IMR-90 (cell line): ENCODE measurements around the gene WDR89. TPM values are rescaled to one million over a fixed set of nuclear protein-coding genes. Genes with fewer than 3 reads are reported as not detected.

ENCODE experiments used
- ATAC-seq: fragments of 200-7000 bp; cut with Tn5 transposase; 2 replicates; pipeline ENCODE4 v1.9.1; 2020; ENCODE audit warnings: low read depth, mild to moderate bottlenecking, moderate library complexity
- BruUV-seq: library from RNA; stranded (reverse); fragments of 400-500 nt; replicated peaks from 2 replicates; lab custom pipeline; 2021; lab: Mats Ljungman, UMichigan
- CTCF ChIA-PET: fragments of 300-600 bp; formaldehyde crosslinking; extraction: SDS; loops from one replicate; lab custom pipeline; 2021; ENCODE audit warnings: antibody characterized with exemption; lab: Yijun Ruan, JAX
- POLR2A ChIA-PET: fragments of 300-600 bp; sonication (Branson Sonifier 250); formaldehyde crosslinking; loops from one replicate; lab custom pipeline; 2022; ENCODE audit warnings: antibody characterized with exemption; ENCODE audit not compliant: unreplicated experiment; lab: Charles Lee
- DNase-seq: peaks from one replicate; pipeline ENCODE4 v3.0.0; 2013
- H2AFZ ChIP-seq: replicated peaks from 2 replicates; pipeline ENCODE3; 2013; ENCODE audit warnings: low read length, mild to moderate bottlenecking; ENCODE audit not compliant: poor library complexity
- H2AK5ac ChIP-seq: 2 replicates; pipeline ENCODE4 v1.6.1; 2013; ENCODE audit warnings: low read depth, low read length, inconsistent platforms
- H2AK9ac ChIP-seq: replicated peaks from 2 replicates; pipeline ENCODE3; 2013; ENCODE audit warnings: mild to moderate bottlenecking, low read depth, low read length, moderate library complexity; ENCODE audit not compliant: poor library complexity
- H2BK120ac ChIP-seq: 2 replicates; pipeline ENCODE4 v1.6.1; 2013; ENCODE audit warnings: low read depth, low read length, inconsistent platforms
- H2BK15ac ChIP-seq: 3 replicates; pipeline ENCODE4 v1.6.1; 2013; ENCODE audit warnings: low read depth, low read length, inconsistent platforms
- H2BK20ac ChIP-seq: 2 replicates; pipeline ENCODE4 v1.6.1; 2013; ENCODE audit warnings: low read depth, mild to moderate bottlenecking, inconsistent platforms, low read length, moderate library complexity
- H2BK5ac ChIP-seq: 2 replicates; pipeline ENCODE4 v1.6.1; 2013; ENCODE audit warnings: mild to moderate bottlenecking, low read depth, low read length, inconsistent platforms; ENCODE audit not compliant: poor library complexity, severe bottlenecking
- H3K14ac ChIP-seq: replicated peaks from 2 replicates; pipeline ENCODE4 v1.6.1; 2013; ENCODE audit warnings: low read depth, low read length, inconsistent platforms
- H3K18ac ChIP-seq: 2 replicates; pipeline ENCODE4 v1.6.1; 2013; ENCODE audit warnings: low read depth, low read length, control low read depth
- H3K23ac ChIP-seq: 2 replicates; pipeline ENCODE4 v1.6.1; 2013; ENCODE audit warnings: low read depth, low read length, inconsistent platforms
- H3K27ac ChIP-seq: 2 replicates; pipeline ENCODE4 v1.5.1; 2013; ENCODE audit warnings: mild to moderate bottlenecking, control low read depth, low read length; ENCODE audit not compliant: insufficient read depth
- H3K27me3 ChIP-seq: 2 replicates; pipeline ENCODE4 v1.6.1; 2013; ENCODE audit warnings: low read length; ENCODE audit not compliant: control insufficient read depth, insufficient read depth
- H3K36me3 ChIP-seq: 2 replicates; pipeline ENCODE4 v1.6.1; 2013; ENCODE audit warnings: low read length, mixed read lengths; ENCODE audit not compliant: control insufficient read depth, insufficient read depth
- H3K4ac ChIP-seq: 2 replicates; pipeline ENCODE4 v1.6.1; 2013; ENCODE audit warnings: low read depth, low read length, inconsistent platforms
- H3K4me1 ChIP-seq: 2 replicates; pipeline ENCODE4 v1.6.1; 2013; ENCODE audit warnings: low read length, mixed read lengths; ENCODE audit not compliant: control insufficient read depth, insufficient read depth
- H3K4me2 ChIP-seq: 2 replicates; pipeline ENCODE4 v1.6.1; 2013; ENCODE audit warnings: low read depth, mild to moderate bottlenecking, control low read depth, low read length, moderate library complexity
- H3K4me3 ChIP-seq: 2 replicates; pipeline ENCODE4 v1.5.1; 2013; ENCODE audit warnings: low read depth, mild to moderate bottlenecking, control low read depth, low read length, moderate library complexity; ENCODE audit not compliant: insufficient read depth
- H3K56ac ChIP-seq: 2 replicates; pipeline ENCODE4 v1.6.1; 2013; ENCODE audit warnings: low read length, inconsistent platforms; ENCODE audit not compliant: insufficient read depth; ENCODE audit errors: extremely low read depth
- H3K79me1 ChIP-seq, 2 experiments: 2 replicates each; pipeline ENCODE4 v1.6.1; 2013; ENCODE audit warnings: low read length in 2 of 2, inconsistent platforms in 1 of 2, low read depth in 1 of 2
- H3K9ac ChIP-seq: 2 replicates; pipeline ENCODE4 v1.6.1; 2013; ENCODE audit warnings: low read depth, low read length, control low read depth
- H3K9me1 ChIP-seq: 2 replicates; pipeline ENCODE4 v1.6.1; 2013; ENCODE audit warnings: low read length, inconsistent platforms; ENCODE audit not compliant: insufficient read depth
- H3K9me3 ChIP-seq: 2 replicates; pipeline ENCODE4 v1.6.1; 2013; ENCODE audit warnings: low read length; ENCODE audit not compliant: control insufficient read depth, insufficient read depth
- H4K20me1 ChIP-seq: 2 replicates; pipeline ENCODE4 v1.6.1; 2013; ENCODE audit warnings: low read length, inconsistent platforms; ENCODE audit not compliant: insufficient read depth
- H4K5ac ChIP-seq: 2 replicates; pipeline ENCODE4 v1.6.1; 2013; ENCODE audit warnings: mild to moderate bottlenecking, low read depth, low read length, control low read depth
- H4K8ac ChIP-seq, 2 experiments: 2 replicates each; pipeline ENCODE4 v1.6.1; 2013; ENCODE audit warnings: low read depth in 2 of 2, low read length in 2 of 2, control low read depth in 1 of 2, inconsistent platforms in 1 of 2
- H4K91ac ChIP-seq: 2 replicates; pipeline ENCODE4 v1.6.1; 2013; ENCODE audit warnings: low read depth, low read length, inconsistent platforms; ENCODE audit not compliant: insufficient read depth
- BHLHE40 ChIP-seq: fragments of 150-350 bp; IDR thresholded peaks from 2 replicates; pipeline ENCODE4 v1.6.1; 2016; ENCODE audit warnings: mild to moderate bottlenecking, low read depth, low read length
- CEBPB ChIP-seq: IDR thresholded peaks from 2 replicates; pipeline ENCODE4 v1.6.1; 2012; ENCODE audit warnings: low read depth, low read length, improper control_type of control experiment
- CHD1 ChIP-seq: IDR thresholded peaks from 2 replicates; pipeline ENCODE4 v1.6.1; 2012; ENCODE audit warnings: low read depth, low read length, improper control_type of control experiment
- ELK1 ChIP-seq: fragments of 150-350 bp; IDR thresholded peaks from 2 replicates; pipeline ENCODE4 v1.6.1; 2016; ENCODE audit warnings: low read depth, mild to moderate bottlenecking, low read length, moderate library complexity, borderline replicate concordance
- FOS ChIP-seq: fragments of 150-350 bp; IDR thresholded peaks from 2 replicates; pipeline ENCODE4 v1.6.1; 2016; ENCODE audit warnings: low read depth, low read length
- MAFK ChIP-seq: IDR thresholded peaks from 2 replicates; pipeline ENCODE4 v1.6.1; 2012; ENCODE audit warnings: low read depth, low read length, improper control_type of control experiment
- MAZ ChIP-seq: IDR thresholded peaks from 2 replicates; pipeline ENCODE4 v1.6.1; 2012; ENCODE audit warnings: low read depth, mild to moderate bottlenecking, low read length, improper control_type of control experiment, moderate library complexity, borderline replicate concordance
- MXI1 ChIP-seq: IDR thresholded peaks from 2 replicates; pipeline ENCODE4 v1.6.1; 2012; ENCODE audit warnings: low read depth, mild to moderate bottlenecking, low read length, moderate library complexity, borderline replicate concordance
- POLR2A ChIP-seq: IDR thresholded peaks from 2 replicates; pipeline ENCODE4 v1.6.1; 2012; ENCODE audit warnings: mild to moderate bottlenecking, low read depth, low read length
- RAD21 ChIP-seq: IDR thresholded peaks from 2 replicates; pipeline ENCODE4 v1.6.1; 2012; ENCODE audit warnings: low read length, improper control_type of control experiment
- SMC3 ChIP-seq: fragments of 150-350 bp; IDR thresholded peaks from 2 replicates; pipeline ENCODE4 v1.6.1; 2016; ENCODE audit warnings: low read depth, mild to moderate bottlenecking, antibody characterized with exemption, low read length, moderate library complexity
- USF2 ChIP-seq: fragments of 150-350 bp; IDR thresholded peaks from 2 replicates; pipeline ENCODE4 v1.6.1; 2017; ENCODE audit warnings: mild to moderate bottlenecking, antibody characterized with exemption, low read length, low read depth
- WGBS, 2 experiments: methylation state at CpG; one replicate each; pipeline versions ENCODE4 v1.1.5 to v1.1.7; 2013; ENCODE audit warnings: missing lambda C conversion rate in 2 of 2; ENCODE audit not compliant: insufficient read length in 1 of 2; ENCODE audit errors: extremely low coverage in 2 of 2; 5-methylcytosine and 5-hydroxymethylcytosine counted together
- dilution Hi-C: fragments of 300-500 bp; cut with HindIII; formaldehyde crosslinking; loops from one replicate; pipeline ENCODE4 v1.14.3; 2018; ENCODE audit warnings: low sequenced_read_pairs; ENCODE audit not compliant: unreplicated experiment
- in situ Hi-C: fragments of 300-500 bp; cut with MboI; formaldehyde crosslinking; loops from 3 replicates; pipeline ENCODE4 v1.14.3; 2019; ENCODE audit warnings: low sequenced_read_pairs, inconsistent platforms, mixed read lengths
- intact Hi-C: fragments of 100-400 bp; cut with micrococcal nuclease; formaldehyde crosslinking; loops from 2 replicates; pipeline ENCODE4 v1.10.0; 2022
- polyA plus RNA-seq, 3 experiments: library from polyadenylated mRNA; depleted of rRNA; stranded (reverse); fragments of >200 nt; gene quantifications; 2 replicates each; pipeline ENCODE4 v1.2.3, GENCODE V29; 2012; ENCODE audit warnings: low replicate concordance in 1 of 3
- total RNA-seq: library from RNA; depleted of rRNA; stranded (reverse); fragments of >200 nt; gene quantifications from 2 replicates; pipeline ENCODE4 v1.2.3, GENCODE V29; 2012
- TF ChIP-seq, protein P1 (sequence below): conservative IDR thresholded peaks from 2 replicates; pipeline ENCODE4 v1.5.1; 2012; ENCODE audit warnings: mild to moderate bottlenecking, low read depth, low read length, improper control_type of control experiment

WDR89 gene
- total and polyA plus RNA-seq, 2 of the 4 experiments (the other 2 are of a cell fraction): 4.3 to 10.2 TPM

GRCh38 chr14:63604626-63605025 lies 37.0 kb downstream of the WDR89 start:
- dilution Hi-C loops (no loop called here), in situ Hi-C loops (no loop called here), intact Hi-C loops (no loop called here)
- H2BK5ac ChIP-seq: no peak overlapping the region
- no peak overlapping the region; a peak in 1 of 4 replicates for H4K8ac ChIP-seq
- no peak overlapping the region for H3K18ac ChIP-seq
- H2AK5ac ChIP-seq: no peak overlapping the region
- H2BK120ac ChIP-seq: no peak overlapping the region
- H3K9me1 ChIP-seq: no peaks in the 10 kb centered on the region
- no peak for TF ChIP-seq POLR2A
- TF ChIP-seq SMC3: no peak
- TF ChIP-seq FOS: no peak
- no peak for TF ChIP-seq CHD1
- TF ChIP-seq ELK1: no peak
- no peak for TF ChIP-seq MXI1
- TF ChIP-seq RAD21: no peak
- TF ChIP-seq CEBPB: no peak
- no peak for TF ChIP-seq BHLHE40
- TF ChIP-seq, protein P1, sequence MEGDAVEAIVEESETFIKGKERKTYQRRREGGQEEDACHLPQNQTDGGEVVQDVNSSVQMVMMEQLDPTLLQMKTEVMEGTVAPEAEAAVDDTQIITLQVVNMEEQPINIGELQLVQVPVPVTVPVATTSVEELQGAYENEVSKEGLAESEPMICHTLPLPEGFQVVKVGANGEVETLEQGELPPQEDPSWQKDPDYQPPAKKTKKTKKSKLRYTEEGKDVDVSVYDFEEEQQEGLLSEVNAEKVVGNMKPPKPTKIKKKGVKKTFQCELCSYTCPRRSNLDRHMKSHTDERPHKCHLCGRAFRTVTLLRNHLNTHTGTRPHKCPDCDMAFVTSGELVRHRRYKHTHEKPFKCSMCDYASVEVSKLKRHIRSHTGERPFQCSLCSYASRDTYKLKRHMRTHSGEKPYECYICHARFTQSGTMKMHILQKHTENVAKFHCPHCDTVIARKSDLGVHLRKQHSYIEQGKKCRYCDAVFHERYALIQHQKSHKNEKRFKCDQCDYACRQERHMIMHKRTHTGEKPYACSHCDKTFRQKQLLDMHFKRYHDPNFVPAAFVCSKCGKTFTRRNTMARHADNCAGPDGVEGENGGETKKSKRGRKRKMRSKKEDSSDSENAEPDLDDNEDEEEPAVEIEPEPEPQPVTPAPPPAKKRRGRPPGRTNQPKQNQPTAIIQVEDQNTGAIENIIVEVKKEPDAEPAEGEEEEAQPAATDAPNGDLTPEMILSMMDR: no peak
- TF ChIP-seq MAZ: no peak
- no peak for TF ChIP-seq USF2
- TF ChIP-seq MAFK: no peak
- no peak overlapping the region for H3K14ac ChIP-seq
- no CpG with 5 or more reads among the region's 5 CpGs for WGBS, 2 experiments
- H3K23ac ChIP-seq: no peak overlapping the region
- H3K4ac ChIP-seq: no peak overlapping the region
- no peak overlapping the region for H3K4me3 ChIP-seq
- no peak overlapping the region for H3K9ac ChIP-seq
- peaks cover 0 to 12% of the 10 kb centered on the region in 2 experiments; a peak in 3 of 4 replicates for H3K79me1 ChIP-seq
- H2BK15ac ChIP-seq: no peak overlapping the region
- ChIA-PET POLR2A (no interaction called here), CTCF (no interaction called here)
- no peak overlapping the region for H2AFZ ChIP-seq
- H4K5ac ChIP-seq: no peak overlapping the region
- no TSS peak for BruUV-seq
- no peaks in the 10 kb centered on the region for H3K27me3 ChIP-seq
- no peaks in the 10 kb centered on the region for H3K9me3 ChIP-seq
- H3K36me3 ChIP-seq: no peaks in the 10 kb centered on the region
- H3K27ac ChIP-seq: no peak overlapping the region
- H2AK9ac ChIP-seq: no peak overlapping the region
- no peak overlapping the region for H3K4me2 ChIP-seq
- no peak for DNase-seq
- ATAC-seq: no peak
- no peak overlapping the region for H2BK20ac ChIP-seq
- 0 out of 2 replicates have a peak overlapping the region, but pooled peaks have one; percentile 6 for H3K56ac ChIP-seq
- no peak overlapping the region for H4K91ac ChIP-seq
- no peaks in the 10 kb centered on the region for H3K4me1 ChIP-seq
- no peaks in the 10 kb centered on the region for H4K20me1 ChIP-seq
